OCI-LY7 (cell line): ENCODE measurements around the gene GNAS-AS1. TPM values are rescaled to one million over a fixed set of nuclear protein-coding genes. Genes with fewer than 3 reads are reported as not detected.

Source experiments
- BruUV-seq: library from RNA; stranded (reverse); fragments of 400-500 nt; replicated peaks from 2 replicates; lab custom pipeline; 2021; lab: Mats Ljungman, UMichigan
- CTCF ChIA-PET: fragments of 300-600 bp; sonication (Branson Sonifier 250); formaldehyde crosslinking; loops from one replicate; lab custom pipeline; 2022; ENCODE audit warnings: antibody characterized with exemption; ENCODE audit not compliant: unreplicated experiment; lab: Charles Lee
- POLR2A ChIA-PET: fragments of 300-600 bp; sonication (Branson Sonifier 250); formaldehyde crosslinking; loops from one replicate; lab custom pipeline; 2022; ENCODE audit warnings: antibody characterized with exemption; lab: Charles Lee
- DNase-seq: peaks from one replicate; pipeline ENCODE4 v3.0.0-alpha.2; 2015; ENCODE audit warnings: low spot score
- H2AFZ ChIP-seq: fragments of 200-600 bp; sonication (generic), shearing (Covaris generic); 2 replicates; pipeline ENCODE4 v1.6.1; 2014; ENCODE audit warnings: mild to moderate bottlenecking, antibody characterized with exemption, low read length, moderate library complexity
- H3K27ac ChIP-seq: fragments of 200-600 bp; sonication (generic); 2 replicates; pipeline ENCODE4 v1.5.1; 2014; ENCODE audit warnings: mixed run types, low read depth, mild to moderate bottlenecking, moderate library complexity, low read length, inconsistent platforms; ENCODE audit not compliant: poor library complexity, severe bottlenecking
- H3K36me3 ChIP-seq: fragments of 200-600 bp; sonication (generic); 2 replicates; pipeline ENCODE4 v1.6.1; 2014; ENCODE audit warnings: mild to moderate bottlenecking, antibody characterized with exemption, low read length, moderate library complexity, mixed read lengths; ENCODE audit not compliant: insufficient read depth
- H3K4me1 ChIP-seq: fragments of 200-600 bp; sonication (generic); 2 replicates; pipeline ENCODE4 v1.5.1; 2014; ENCODE audit warnings: mild to moderate bottlenecking, low read length; ENCODE audit not compliant: insufficient read depth, poor library complexity, severe bottlenecking
- H3K4me2 ChIP-seq: fragments of 200-600 bp; sonication (generic); 2 replicates; pipeline ENCODE4 v1.6.1; 2014; ENCODE audit warnings: mild to moderate bottlenecking, low read length
- H3K4me3 ChIP-seq: fragments of 200-600 bp; sonication (generic); 2 replicates; pipeline ENCODE4 v1.5.1; 2014; ENCODE audit warnings: mild to moderate bottlenecking, low read depth, low read length; ENCODE audit not compliant: poor library complexity, severe bottlenecking
- H3K79me2 ChIP-seq: fragments of 200-600 bp; sonication (generic); 2 replicates; pipeline ENCODE4 v1.6.1; 2016; ENCODE audit warnings: low read depth, mild to moderate bottlenecking, low read length, moderate library complexity, mixed read lengths; ENCODE audit not compliant: insufficient read depth
- H3K9me2 ChIP-seq: fragments of 200-600 bp; sonication (generic); 2 replicates; pipeline ENCODE4 v1.6.1; 2016; ENCODE audit warnings: mild to moderate bottlenecking, low read length, mixed read lengths; ENCODE audit not compliant: insufficient read depth
- H3K9me3 ChIP-seq: fragments of 200-600 bp; sonication (generic); 2 replicates; pipeline ENCODE4 v1.6.1; 2014; ENCODE audit warnings: mild to moderate bottlenecking, mixed run types, low read length, mixed read lengths
- H4K20me1 ChIP-seq: fragments of 200-600 bp; sonication (generic); 2 replicates; pipeline ENCODE4 v1.6.1; 2014; ENCODE audit warnings: mild to moderate bottlenecking, antibody characterized with exemption, low read length, moderate library complexity, mixed read lengths; ENCODE audit not compliant: insufficient read depth
- EZH2phosphoT487 ChIP-seq: fragments of 200-600 bp; sonication (generic); IDR thresholded peaks from 2 replicates; pipeline ENCODE4 v1.6.1; 2018; ENCODE audit warnings: low read depth, borderline replicate concordance, mild to moderate bottlenecking, mixed run types, antibody characterized with exemption, low read length, moderate library complexity, mixed read lengths
- intact Hi-C: fragments of 100-400 bp; cut with micrococcal nuclease; formaldehyde crosslinking; loops from one replicate; pipeline ENCODE4 v1.10.0; 2022; ENCODE audit not compliant: unreplicated experiment
- total RNA-seq, 2 experiments: library from RNA; depleted of rRNA in 1 of 2; stranded (reverse); fragments of >200 nt in 1 of 2; shearing (Covaris generic) in 1 of 2; gene quantifications; 2 replicates each; pipeline ENCODE4 v1.2.3, GENCODE V29; 2014 to 2022
- TF ChIP-seq, protein P1 (sequence below): fragments of 200-600 bp; sonication (generic); conservative IDR thresholded peaks from 2 replicates; pipeline ENCODE4 v1.5.1; 2014; ENCODE audit warnings: mild to moderate bottlenecking, antibody characterized with exemption, low read length, moderate library complexity, mixed read lengths

Gene GNAS-AS1
- total RNA-seq, 2 experiments from 2014 or later, result 6.5 to 11.6 TPM

DNA sequence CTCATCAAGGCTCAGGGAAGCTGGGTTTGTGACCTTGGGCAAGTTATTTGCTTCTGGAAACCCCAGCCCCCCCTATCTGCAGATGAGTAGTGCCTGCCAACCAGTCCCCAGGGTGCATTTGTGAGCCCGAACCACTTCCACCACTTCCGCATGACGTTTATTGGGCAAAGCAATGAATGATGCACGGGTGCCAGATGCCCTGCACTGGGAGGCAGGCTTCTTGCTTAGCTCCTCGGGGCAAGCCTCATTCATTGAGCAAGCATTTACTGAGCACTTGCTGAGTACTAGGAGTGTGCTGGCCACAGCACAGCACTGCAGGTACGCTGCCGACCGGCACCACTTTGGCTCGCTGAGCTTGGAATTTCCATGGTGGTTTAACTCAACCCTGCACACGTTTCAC, 60.2 kb downstream of the GNAS-AS1 start:
- Histone ChIP-seq H4K20me1 (no peaks in the 10 kb centered on the region), H3K27ac (no peak overlapping the region), H3K4me1 (no peaks in the 10 kb centered on the region), H3K4me3 (no peak overlapping the region), H2AFZ (no peak overlapping the region), H3K4me2 (no peak overlapping the region), H3K79me2 (no peaks in the 10 kb centered on the region), H3K36me3 (no peaks in the 10 kb centered on the region), H3K9me2 (no peaks in the 10 kb centered on the region), H3K9me3 (no peaks in the 10 kb centered on the region)
- TF ChIP-seq, protein P1, sequence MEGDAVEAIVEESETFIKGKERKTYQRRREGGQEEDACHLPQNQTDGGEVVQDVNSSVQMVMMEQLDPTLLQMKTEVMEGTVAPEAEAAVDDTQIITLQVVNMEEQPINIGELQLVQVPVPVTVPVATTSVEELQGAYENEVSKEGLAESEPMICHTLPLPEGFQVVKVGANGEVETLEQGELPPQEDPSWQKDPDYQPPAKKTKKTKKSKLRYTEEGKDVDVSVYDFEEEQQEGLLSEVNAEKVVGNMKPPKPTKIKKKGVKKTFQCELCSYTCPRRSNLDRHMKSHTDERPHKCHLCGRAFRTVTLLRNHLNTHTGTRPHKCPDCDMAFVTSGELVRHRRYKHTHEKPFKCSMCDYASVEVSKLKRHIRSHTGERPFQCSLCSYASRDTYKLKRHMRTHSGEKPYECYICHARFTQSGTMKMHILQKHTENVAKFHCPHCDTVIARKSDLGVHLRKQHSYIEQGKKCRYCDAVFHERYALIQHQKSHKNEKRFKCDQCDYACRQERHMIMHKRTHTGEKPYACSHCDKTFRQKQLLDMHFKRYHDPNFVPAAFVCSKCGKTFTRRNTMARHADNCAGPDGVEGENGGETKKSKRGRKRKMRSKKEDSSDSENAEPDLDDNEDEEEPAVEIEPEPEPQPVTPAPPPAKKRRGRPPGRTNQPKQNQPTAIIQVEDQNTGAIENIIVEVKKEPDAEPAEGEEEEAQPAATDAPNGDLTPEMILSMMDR, result no peak
- TF ChIP-seq EZH2phosphoT487, result no peak
- intact Hi-C loops, result no loop called here
- no TSS peak for BruUV-seq
- DNase-seq, result no peak
- CTCF ChIA-PET, result no interaction called here
- POLR2A ChIA-PET, result no interaction called here

DNA sequence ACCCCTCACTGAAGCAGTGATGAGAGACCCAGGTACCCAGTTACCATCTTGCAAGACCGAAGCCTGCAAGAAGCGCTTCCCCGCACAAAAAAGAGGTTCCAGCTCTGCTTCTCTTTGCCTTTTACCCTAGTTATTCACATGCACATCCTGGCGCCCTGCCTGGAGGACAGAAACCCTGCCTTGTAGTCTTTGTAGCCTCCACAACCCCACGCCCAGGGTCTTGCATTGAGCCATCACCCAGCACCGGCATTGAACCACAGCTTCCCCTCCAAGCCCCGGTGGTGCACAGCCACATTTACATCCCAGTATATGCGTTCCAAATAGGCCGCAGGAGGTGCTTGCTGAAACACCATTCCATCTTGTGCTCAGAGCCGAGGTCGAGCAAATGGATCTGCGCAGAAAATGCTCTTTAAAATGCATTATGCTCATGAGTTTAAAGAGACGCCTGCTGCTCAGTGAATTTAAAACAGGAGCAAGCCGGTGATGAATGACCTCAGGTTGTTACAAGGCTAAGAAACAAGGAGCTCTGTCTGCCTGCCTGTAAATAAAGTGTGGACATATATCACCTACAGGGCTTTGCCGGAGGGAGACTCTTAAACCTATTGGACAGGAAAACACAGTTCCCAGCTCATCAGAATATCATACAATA, 61.7 kb downstream of the GNAS-AS1 start:
- no TSS peak for BruUV-seq
- POLR2A ChIA-PET, result no interaction called here
- Histone ChIP-seq H3K9me2 (no peaks in the 10 kb centered on the region), H4K20me1 (no peaks in the 10 kb centered on the region), H2AFZ (no peak overlapping the region), H3K4me3 (no peak overlapping the region), H3K27ac (no peak overlapping the region), H3K4me1 (no peaks in the 10 kb centered on the region), H3K9me3 (no peaks in the 10 kb centered on the region), H3K4me2 (no peak overlapping the region), H3K79me2 (no peaks in the 10 kb centered on the region), H3K36me3 (no peaks in the 10 kb centered on the region)
- CTCF ChIA-PET, result no interaction called here
- intact Hi-C loops, result no loop called here
- DNase-seq, result no peak
- no peak for TF ChIP-seq EZH2phosphoT487
- TF ChIP-seq, protein P1, result no peak

DNA sequence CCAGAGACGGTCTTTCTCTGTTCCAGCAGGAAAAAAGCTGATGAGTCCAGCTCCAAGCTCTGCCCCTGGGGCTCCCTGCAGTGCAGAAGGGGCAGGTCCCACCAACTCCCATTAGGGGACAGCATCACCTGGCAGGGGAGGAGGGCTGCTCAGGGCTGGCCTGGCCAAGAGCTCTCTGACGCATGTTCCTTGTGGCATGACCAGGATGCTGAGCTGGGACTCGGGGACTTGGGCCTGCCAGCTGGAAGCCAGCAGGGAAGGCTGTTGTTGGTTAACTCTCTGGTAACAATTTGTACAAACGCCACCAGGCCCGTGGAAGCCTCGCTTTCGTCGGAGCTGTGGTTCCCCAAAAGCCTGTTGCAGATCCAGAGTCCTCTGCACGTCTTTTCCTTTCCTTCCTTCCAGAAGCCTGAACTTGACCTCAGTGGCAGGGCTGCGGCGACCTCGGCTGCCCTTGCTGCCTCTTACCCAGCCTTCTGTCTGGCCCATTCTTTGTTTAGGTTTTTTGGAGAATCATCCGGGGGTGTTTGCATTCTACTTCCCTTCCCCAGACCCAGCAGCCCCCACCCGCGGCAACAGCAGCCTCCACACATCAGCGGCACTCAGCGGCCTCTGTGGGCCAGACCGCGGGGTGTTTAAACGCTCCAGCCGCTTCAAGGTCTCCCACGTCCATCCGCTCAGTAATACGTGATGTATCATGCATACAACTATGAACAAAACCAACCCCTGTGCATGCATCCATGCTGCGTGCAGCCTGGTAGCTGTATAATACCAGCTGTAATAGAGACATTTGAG, 63.3 kb downstream of the GNAS-AS1 start:
- H3K36me3 ChIP-seq, result no peaks in the 10 kb centered on the region
- H3K4me3 ChIP-seq, result no peak overlapping the region
- ChIA-PET POLR2A (no interaction called here), CTCF (no interaction called here)
- no peak overlapping the region for H3K4me2 ChIP-seq
- TF ChIP-seq, protein P1, result no peak
- no peak for TF ChIP-seq EZH2phosphoT487
- H3K27ac ChIP-seq, result no peak overlapping the region
- no peaks in the 10 kb centered on the region for H3K9me3 ChIP-seq
- intact Hi-C loops, result no loop called here
- H3K9me2 ChIP-seq, result no peaks in the 10 kb centered on the region
- H2AFZ ChIP-seq, result no peak overlapping the region
- no TSS peak for BruUV-seq
- H3K79me2 ChIP-seq, result no peaks in the 10 kb centered on the region
- no peak for DNase-seq
- H3K4me1 ChIP-seq, result no peaks in the 10 kb centered on the region
- H4K20me1 ChIP-seq, result no peaks in the 10 kb centered on the region
